Panc1 (cell line): ENCODE results near the gene ZNF511. TPM values are rescaled to one million over a fixed set of nuclear protein-coding genes. Genes with fewer than 3 reads are reported as not detected.
A peak's percentile ranks its signal among the peaks of the same experiment; 100 is the strongest.
"Not testable (repeated sequence)": the region's sequence is repeated elsewhere in the genome, so short reads cannot be mapped to it uniquely, and the experiment has no call there.

ENCODE experiments used
- ATAC-seq: fragments of 200-7000 bp; cut with Tn5 transposase; 2 replicates; pipeline ENCODE4 v1.9.1; 2020; ENCODE audit warnings: mild to moderate bottlenecking, moderate library complexity
- BruUV-seq: library from RNA; stranded (reverse); fragments of 400-500 nt; replicated peaks from 2 replicates; lab custom pipeline; 2021; lab: Mats Ljungman, UMichigan
- CTCF ChIA-PET: fragments of 300-600 bp; sonication (Branson Sonifier 250); formaldehyde crosslinking; loops from one replicate; lab custom pipeline; 2022; ENCODE audit warnings: antibody characterized with exemption; lab: Charles Lee
- POLR2A ChIA-PET: fragments of 300-600 bp; sonication (Branson Sonifier 250); formaldehyde crosslinking; loops from one replicate; lab custom pipeline; 2022; ENCODE audit warnings: antibody characterized with exemption; lab: Charles Lee
- DNase-seq: peaks from one replicate; pipeline ENCODE4 v3.0.0-alpha.2; 2010; ENCODE audit warnings: low read depth, low spot score
- H3K27ac ChIP-seq: 2 replicates; pipeline ENCODE4 v1.5.1; 2011; ENCODE audit warnings: mild to moderate bottlenecking, low read length, inconsistent platforms
- H3K27me3 ChIP-seq: fragments of 200-500 bp; sonication (Bioruptor generic); 2 replicates; pipeline ENCODE4 v1.6.0; 2014; ENCODE audit warnings: low read length, inconsistent platforms; ENCODE audit not compliant: control insufficient read depth, insufficient read depth
- H3K36me3 ChIP-seq: fragments of 200-500 bp; sonication (Bioruptor generic); 2 replicates; pipeline ENCODE4 v1.5.1; 2014; ENCODE audit warnings: inconsistent platforms, mild to moderate bottlenecking, low read length, moderate library complexity; ENCODE audit not compliant: control insufficient read depth, insufficient read depth
- H3K4me1 ChIP-seq: 2 replicates; pipeline ENCODE4 v1.5.1; 2011; ENCODE audit warnings: inconsistent platforms, mild to moderate bottlenecking, low read length, moderate library complexity; ENCODE audit not compliant: control insufficient read depth, insufficient read depth
- H3K4me3 ChIP-seq, 2 experiments: 2 replicates each; pipeline ENCODE4 v1.5.1; 2011 to 2012; ENCODE audit warnings: low read depth in 2 of 2, low read length in 2 of 2, mild to moderate bottlenecking in 2 of 2, inconsistent platforms in 1 of 2, moderate library complexity in 1 of 2
- H3K9me3 ChIP-seq: fragments of 200-500 bp; sonication (Bioruptor generic); 2 replicates; pipeline ENCODE4 v1.5.1; 2014; ENCODE audit warnings: low read depth, mild to moderate bottlenecking, inconsistent platforms, low read length, moderate library complexity; ENCODE audit not compliant: control insufficient read depth, insufficient read depth
- CTCF ChIP-seq: fragments of 450-650 bp; IDR thresholded peaks from 2 replicates; pipeline ENCODE4 v1.5.1; 2017; ENCODE audit warnings: mild to moderate bottlenecking
- POLR2AphosphoS5 ChIP-seq: IDR thresholded peaks from 2 replicates; pipeline ENCODE4 v1.6.1; 2012; ENCODE audit warnings: mild to moderate bottlenecking, low read depth, low read length, moderate library complexity
- REST ChIP-seq, 2 experiments: IDR thresholded peaks; 2 replicates each; pipeline ENCODE4 v1.6.1; 2011 to 2012; ENCODE audit warnings: low read depth in 2 of 2, control low read depth in 1 of 2, low read length in 1 of 2, mild to moderate bottlenecking in 1 of 2, moderate library complexity in 1 of 2; ENCODE audit not compliant: insufficient read depth in 1 of 2
- SIN3A ChIP-seq: IDR thresholded peaks from 2 replicates; pipeline ENCODE4 v1.6.1; 2012; ENCODE audit warnings: low read depth, mild to moderate bottlenecking, low read length, moderate library complexity, borderline replicate concordance; ENCODE audit not compliant: insufficient read depth
- TCF7L2 ChIP-seq: IDR thresholded peaks from 2 replicates; pipeline ENCODE4 v1.6.1; 2011; ENCODE audit warnings: mild to moderate bottlenecking, low read depth, low read length, inconsistent platforms
- in situ Hi-C: cut with HindIII; loops from 2 replicates; pipeline ENCODE4 v1.10.0; 2016; ENCODE audit warnings: low sequenced_read_pairs, low pct_unique_long_range_greater_than_20kb
- intact Hi-C: fragments of 100-400 bp; cut with micrococcal nuclease; formaldehyde crosslinking; loops from one replicate; pipeline ENCODE4 v1.10.0; 2022; ENCODE audit not compliant: unreplicated experiment
- total RNA-seq: library from RNA; stranded (reverse); gene quantifications from one replicate; pipeline ENCODE4 v1.2.1, GENCODE V29; 2021; ENCODE audit not compliant: unreplicated experiment

ZNF511 gene
- total RNA-seq, 1 experiment from 2014 or later, result 93.8 TPM

GRCh38 chr10:133318494-133319127 lies 9.9 kb downstream of the ZNF511 start:
- ATAC-seq (peak; percentile 95), DNase-seq (no peak)
- Histone ChIP-seq H3K27me3 (no peaks in the 10 kb centered on the region), H3K36me3 (no peaks in the 10 kb centered on the region), H3K4me1 (no peaks in the 10 kb centered on the region), H3K4me3 (peak overlapping the region; percentile 57 to 61), H3K9me3 (no peaks in the 10 kb centered on the region), H3K27ac (no peak overlapping the region; the same call in 1 of the 2 replicates)
- intact Hi-C loops (no loop called here), in situ Hi-C loops (no loop called here)
- no TSS peak for BruUV-seq
- TF ChIP-seq REST (IDR thresholded peaks at IDR 0.05; ENCODE audit: insufficient read depth in 1 of 2, low read depth in 2 of 2, low read length in 1 of 2) (no peak), CTCF (peak; percentile 96), POLR2AphosphoS5 (no peak), TCF7L2 (no peak), SIN3A (0 out of 2 replicates have a peak, but pooled peaks have one; percentile 41)
- CTCF ChIA-PET, result no interaction called here
- POLR2A ChIA-PET, result no interaction called here

- H3K4me3 ChIP-seq, DNase-seq, H3K36me3 ChIP-seq, ATAC-seq, in situ Hi-C loops, H3K9me3 ChIP-seq, H3K4me1 ChIP-seq, BruUV-seq, H3K27ac ChIP-seq, H3K27me3 ChIP-seq, intact Hi-C loops: not testable (repeated sequence)
- CTCF ChIA-PET, result interaction anchor here (0.6 to 0.7 kb wide), 2 partner anchors 53 to 174 kb away, joined by 3 to 5 read pairs; no protein-coding TSS in a partner anchor
- POLR2A ChIA-PET, result interaction anchor here (0.6 kb wide), 1 partner anchor 13 kb away, joined by 4 read pairs; no protein-coding TSS in a partner anchor
Measured at GRCh38 chr10:133320852-133321422, 12.2 kb downstream of the ZNF511 start.

DNA sequence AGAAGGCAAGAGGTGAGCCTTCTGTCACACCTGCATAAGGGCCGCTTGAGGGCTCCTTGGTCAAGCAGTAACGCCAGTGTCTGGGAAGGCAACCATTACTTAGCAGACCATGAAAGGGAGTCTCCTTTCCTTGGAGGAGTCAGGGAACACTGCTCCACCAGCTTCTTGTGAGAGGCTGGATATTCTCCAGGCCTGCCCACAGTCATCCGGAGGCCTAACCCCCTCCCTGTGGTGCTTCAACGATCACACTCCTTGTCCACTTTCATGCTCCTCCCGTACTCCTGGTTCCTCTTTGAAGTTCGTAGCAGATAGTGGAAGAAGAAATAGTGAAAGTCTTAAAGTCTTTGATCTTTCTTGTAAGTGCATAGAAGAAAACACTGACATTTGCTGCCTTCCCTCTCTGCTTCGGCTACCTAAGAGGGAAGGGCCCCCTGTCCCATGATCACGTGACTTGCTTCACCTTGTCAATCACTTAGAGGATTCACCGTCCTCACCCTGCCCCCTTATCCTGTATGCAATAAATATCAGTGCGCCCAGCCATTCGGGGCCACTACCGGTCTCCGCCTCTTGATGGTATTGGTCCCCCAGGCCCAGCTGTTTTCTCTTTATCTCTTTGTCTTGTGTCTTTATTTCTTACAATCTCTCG lies 13.5 kb downstream of the ZNF511 start:
- H3K27ac ChIP-seq, H3K9me3 ChIP-seq, H3K27me3 ChIP-seq, H3K4me3 ChIP-seq, DNase-seq, intact Hi-C loops, ATAC-seq, POLR2A ChIA-PET, BruUV-seq, in situ Hi-C loops, CTCF ChIA-PET, H3K36me3 ChIP-seq: not testable (repeated sequence)
- peaks cover 10% of the 10 kb centered on the region for H3K4me1 ChIP-seq
